Osteocyte (in vitro differentiated cells): ENCODE measurements around the gene RPL13. TPM values are rescaled to one million over a fixed set of nuclear protein-coding genes. Genes with fewer than 3 reads are reported as not detected.

ENCODE experiments used
- DNase-seq: peaks from one replicate; pipeline ENCODE4 v3.0.0; 2021; ENCODE audit warnings: mixed read lengths; ENCODE audit not compliant: unreplicated experiment; ENCODE audit errors: extremely low spot score
- H3K27ac Mint-ChIP-seq: one replicate; pipeline ENCODE4 v1.8.0; 2021; ENCODE audit warnings: mild to moderate bottlenecking, mixed read lengths; ENCODE audit not compliant: unreplicated experiment
- H3K27me3 Mint-ChIP-seq: one replicate; pipeline ENCODE4 v1.8.0; 2021; ENCODE audit warnings: mixed read lengths; ENCODE audit not compliant: unreplicated experiment
- H3K36me3 Mint-ChIP-seq: one replicate; pipeline ENCODE4 v1.8.0; 2021; ENCODE audit warnings: mixed read lengths; ENCODE audit not compliant: unreplicated experiment
- H3K4me1 Mint-ChIP-seq: one replicate; pipeline ENCODE4 v1.8.0; 2021; ENCODE audit warnings: mixed read lengths; ENCODE audit not compliant: unreplicated experiment
- H3K4me3 Mint-ChIP-seq: one replicate; pipeline ENCODE4 v1.8.0; 2021; ENCODE audit warnings: mild to moderate bottlenecking, moderate library complexity, mixed read lengths; ENCODE audit not compliant: unreplicated experiment
- H3K9me3 Mint-ChIP-seq: one replicate; pipeline ENCODE4 v1.8.0; 2021; ENCODE audit warnings: mixed read lengths; ENCODE audit not compliant: unreplicated experiment
- total RNA-seq: library from RNA; stranded (reverse); gene quantifications from 2 replicates; pipeline ENCODE4 v1.2.1, GENCODE V29; 2021
- TF ChIP-seq, protein P1 (sequence below): fragments of 200-600 bp; sonication (generic); IDR thresholded peaks from 2 replicates; pipeline ENCODE4 v1.5.0; 2021; ENCODE audit warnings: antibody characterized with exemption, mild to moderate bottlenecking, moderate library complexity

RPL13 gene
- total RNA-seq, 1 donor from 2014 or later = 1,785 TPM

DNA sequence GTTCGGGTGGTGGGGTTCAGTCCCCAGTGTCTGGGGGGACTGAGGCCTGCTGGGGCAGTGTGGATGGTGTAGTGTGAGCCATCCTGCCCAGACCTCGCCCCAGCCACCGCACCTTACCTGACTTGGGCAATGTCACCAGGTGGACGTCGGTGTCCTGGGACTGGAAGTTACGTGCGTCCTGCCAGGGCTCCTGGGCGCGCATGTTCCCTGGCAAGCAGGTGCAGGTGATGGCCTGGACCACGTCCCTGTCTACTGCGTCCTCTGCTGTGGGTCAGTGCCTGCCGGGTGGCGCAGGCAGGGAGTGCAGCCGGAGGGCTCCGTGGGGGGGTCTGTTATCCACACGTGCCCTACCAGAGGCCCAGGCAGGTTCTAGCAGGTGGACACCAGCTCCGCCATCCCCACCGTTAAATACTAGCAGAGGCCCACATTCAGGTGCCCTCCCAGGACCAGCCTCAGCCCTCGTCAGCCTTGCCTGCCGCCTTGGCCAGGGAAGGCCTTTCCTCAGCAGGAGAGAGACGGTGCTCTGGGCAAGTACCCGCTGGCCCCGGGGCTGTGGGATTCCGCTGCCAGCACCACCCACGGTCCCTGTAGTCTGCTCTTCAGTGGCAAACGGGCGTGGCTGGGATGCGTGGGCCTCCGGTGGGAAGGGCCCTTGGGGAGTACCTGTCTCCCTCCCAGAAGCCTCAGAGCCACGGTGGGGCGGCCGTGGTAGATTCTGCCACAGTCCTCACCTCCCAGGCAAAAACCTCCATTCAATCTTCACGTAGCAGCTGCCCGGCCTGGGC, 44.9 kb downstream of the RPL13 start:
- Mint-ChIP-seq H3K9me3 (no peaks in the 10 kb centered on the region), H3K4me3 (no peak overlapping the region), H3K4me1 (peaks cover 17% of the 10 kb centered on the region), H3K36me3 (no peaks in the 10 kb centered on the region), H3K27ac (no peak overlapping the region), H3K27me3 (no peaks in the 10 kb centered on the region)
- no peak for DNase-seq
- TF ChIP-seq, protein P1, sequence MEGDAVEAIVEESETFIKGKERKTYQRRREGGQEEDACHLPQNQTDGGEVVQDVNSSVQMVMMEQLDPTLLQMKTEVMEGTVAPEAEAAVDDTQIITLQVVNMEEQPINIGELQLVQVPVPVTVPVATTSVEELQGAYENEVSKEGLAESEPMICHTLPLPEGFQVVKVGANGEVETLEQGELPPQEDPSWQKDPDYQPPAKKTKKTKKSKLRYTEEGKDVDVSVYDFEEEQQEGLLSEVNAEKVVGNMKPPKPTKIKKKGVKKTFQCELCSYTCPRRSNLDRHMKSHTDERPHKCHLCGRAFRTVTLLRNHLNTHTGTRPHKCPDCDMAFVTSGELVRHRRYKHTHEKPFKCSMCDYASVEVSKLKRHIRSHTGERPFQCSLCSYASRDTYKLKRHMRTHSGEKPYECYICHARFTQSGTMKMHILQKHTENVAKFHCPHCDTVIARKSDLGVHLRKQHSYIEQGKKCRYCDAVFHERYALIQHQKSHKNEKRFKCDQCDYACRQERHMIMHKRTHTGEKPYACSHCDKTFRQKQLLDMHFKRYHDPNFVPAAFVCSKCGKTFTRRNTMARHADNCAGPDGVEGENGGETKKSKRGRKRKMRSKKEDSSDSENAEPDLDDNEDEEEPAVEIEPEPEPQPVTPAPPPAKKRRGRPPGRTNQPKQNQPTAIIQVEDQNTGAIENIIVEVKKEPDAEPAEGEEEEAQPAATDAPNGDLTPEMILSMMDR = no peak

DNA sequence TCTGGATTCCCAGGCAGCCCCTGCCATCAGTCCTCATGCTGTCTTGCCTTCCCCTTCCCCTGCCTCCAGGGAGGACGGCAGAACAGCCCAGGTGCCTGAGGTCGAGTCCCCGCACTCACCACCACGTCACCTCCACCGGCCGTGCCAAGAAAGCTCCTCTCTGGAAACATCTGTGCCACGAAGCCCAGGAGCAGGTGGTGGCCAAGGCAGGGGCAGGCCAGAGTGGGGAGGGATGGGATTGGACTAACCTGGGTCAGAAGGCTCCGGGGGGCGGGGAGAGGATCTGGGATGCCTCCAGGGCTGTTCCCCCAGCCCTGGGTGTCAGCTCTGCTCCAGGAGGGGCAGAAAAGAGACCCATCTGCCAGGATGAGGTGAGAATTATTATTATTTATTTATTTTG, 45.5 kb downstream of the RPL13 start:
- Mint-ChIP-seq H3K36me3 (no peaks in the 10 kb centered on the region), H3K27ac (no peak overlapping the region), H3K4me1 (peaks cover 15% of the 10 kb centered on the region), H3K4me3 (no peak overlapping the region), H3K27me3 (no peaks in the 10 kb centered on the region), H3K9me3 (no peaks in the 10 kb centered on the region)
- TF ChIP-seq, protein P1 = no peak
- DNase-seq = no peak

DNA sequence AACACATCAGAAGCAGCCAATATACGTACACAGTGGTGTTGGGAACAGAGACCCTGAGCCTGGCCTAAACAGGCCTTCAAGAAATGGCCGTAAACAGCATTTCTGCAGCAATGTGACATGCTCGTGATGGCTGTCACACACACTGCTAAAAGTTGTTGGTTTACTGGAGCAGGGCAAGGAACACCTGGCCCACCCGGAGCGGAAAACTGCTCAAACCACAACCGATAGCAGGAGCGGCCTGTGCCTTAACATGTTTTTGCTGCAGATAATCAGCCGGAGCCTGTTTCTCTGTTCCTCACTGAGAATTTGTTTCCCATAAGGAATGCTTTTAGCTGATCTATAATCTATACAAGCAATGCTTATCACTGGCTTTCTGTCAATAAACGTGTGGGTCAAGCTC, 47.0 kb downstream of the RPL13 start:
- peaks cover 8% of the 10 kb centered on the region for H3K4me1 Mint-ChIP-seq
- TF ChIP-seq, protein P1 = no peak
- no peak overlapping the region for H3K4me3 Mint-ChIP-seq
- no peak overlapping the region for H3K27ac Mint-ChIP-seq
- no peaks in the 10 kb centered on the region for H3K36me3 Mint-ChIP-seq
- H3K9me3 Mint-ChIP-seq = no peaks in the 10 kb centered on the region
- DNase-seq = no peak
- H3K27me3 Mint-ChIP-seq = no peaks in the 10 kb centered on the region

DNA sequence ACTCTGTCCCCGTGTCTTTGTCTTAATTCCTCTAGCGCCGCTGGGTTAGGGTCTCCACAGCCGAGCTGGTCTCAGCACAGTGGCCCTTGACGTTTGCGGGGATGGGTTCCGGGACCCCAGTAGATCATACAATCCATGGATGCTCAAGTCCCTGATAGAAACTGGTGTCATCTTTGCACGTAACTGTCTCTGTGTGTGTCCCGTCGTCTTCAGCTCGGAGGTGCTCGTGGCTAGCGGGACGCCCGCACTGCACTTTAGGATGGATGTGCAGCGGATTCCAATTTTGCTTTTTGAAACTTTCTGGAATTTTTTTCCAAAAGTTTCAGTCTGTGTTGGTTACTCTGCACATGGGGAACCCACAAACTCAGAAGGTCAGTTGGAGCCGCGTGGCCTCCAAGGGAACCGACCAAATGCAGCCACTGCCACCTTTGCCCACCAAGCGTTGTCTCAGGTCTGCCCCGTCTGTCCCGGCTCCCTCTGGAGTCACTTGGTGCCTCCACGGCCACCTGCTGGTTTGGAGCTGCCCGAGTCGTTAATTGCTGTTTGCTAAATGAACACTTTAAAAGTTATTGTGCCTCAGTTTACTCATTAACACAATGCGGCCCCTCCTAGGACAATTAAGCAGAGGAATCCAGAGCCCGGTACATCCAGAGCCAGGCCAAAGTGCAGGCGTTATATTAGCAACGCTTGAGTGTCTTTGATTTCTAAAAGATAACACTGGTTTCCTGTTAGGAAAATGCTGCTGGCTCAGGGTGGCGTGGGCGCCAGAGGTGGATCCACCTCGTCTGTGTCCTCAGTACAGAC, 47.7 kb downstream of the RPL13 start:
- TF ChIP-seq, protein P1 = no peak
- Mint-ChIP-seq H3K36me3 (no peaks in the 10 kb centered on the region), H3K27ac (no peak overlapping the region), H3K9me3 (no peaks in the 10 kb centered on the region), H3K4me1 (peaks cover 4% of the 10 kb centered on the region), H3K27me3 (no peaks in the 10 kb centered on the region), H3K4me3 (no peak overlapping the region)
- no peak for DNase-seq

DNA sequence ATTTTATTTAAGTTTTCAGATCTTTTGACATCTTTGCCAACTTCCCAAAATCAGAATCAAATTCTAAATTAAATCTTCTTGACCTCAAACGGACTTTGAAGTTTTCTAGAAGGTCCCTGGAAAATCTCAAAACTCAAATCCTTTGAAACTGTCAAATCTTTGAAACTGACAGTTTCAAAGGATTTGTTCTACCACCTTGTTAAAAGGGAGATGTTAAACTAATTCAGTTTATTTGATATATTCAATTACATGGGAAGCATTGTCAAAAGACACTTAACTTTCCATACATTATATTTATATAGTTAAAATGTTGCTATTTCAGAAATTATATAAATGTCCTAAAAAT, 49.6 kb downstream of the RPL13 start:
- DNase-seq = no peak
- no peaks in the 10 kb centered on the region for H3K9me3 Mint-ChIP-seq
- H3K27me3 Mint-ChIP-seq = no peaks in the 10 kb centered on the region
- no peak overlapping the region for H3K27ac Mint-ChIP-seq
- H3K36me3 Mint-ChIP-seq = no peaks in the 10 kb centered on the region
- peaks cover 6% of the 10 kb centered on the region for H3K4me1 Mint-ChIP-seq
- no peak overlapping the region for H3K4me3 Mint-ChIP-seq
- TF ChIP-seq, protein P1 = no peak
